Naive thymus-derived CD8-positive, alpha-beta T cell (primary cell): ENCODE data around the gene WTAP. TPM values are rescaled to one million over a fixed set of nuclear protein-coding genes. Genes with fewer than 3 reads are reported as not detected.
A peak's percentile ranks its signal among the peaks of the same experiment; 100 is the strongest.

Source experiments
- ATAC-seq, 2 donors: fragments of 150-1000 bp; cut with Tn5 transposase in 1 of 2; sonication (Bioruptor Pico), chemical (Tn5 transposase) in 1 of 2; 1 replicate in 1 of 2; 2 replicates in 1 of 2; pipeline ENCODE4 v1.10.0; 2021; ENCODE audit warnings: mild to moderate bottlenecking in 2 of 2, moderate library complexity in 2 of 2
- POLR2A ChIA-PET: fragments of 350-600 bp; sonication (Branson Sonifier 250); formaldehyde crosslinking; loops from one replicate; lab custom pipeline; 2021; ENCODE audit warnings: antibody characterized with exemption; lab: Charles Lee
- DNase-seq, 10 donors: peaks; one replicate each; pipeline versions ENCODE4 v3.0.0 to v3.0.0-alpha.2; 2020 to 2022
- H3K27ac Mint-ChIP-seq, 10 donors: one replicate each; pipeline ENCODE4 v1.8.0; 2020 to 2022; ENCODE audit warnings: mild to moderate bottlenecking in 10 of 10, mixed read lengths in 10 of 10, moderate library complexity in 4 of 10, inconsistent platforms in 1 of 10
- H3K27me3 Mint-ChIP-seq, 5 donors: one replicate each; pipeline ENCODE4 v1.8.0; 2021 to 2022; ENCODE audit warnings: mixed read lengths in 5 of 5
- H3K36me3 Mint-ChIP-seq, 3 donors: one replicate each; pipeline ENCODE4 v1.8.0; 2020 to 2022; ENCODE audit warnings: mixed read lengths in 3 of 3, mild to moderate bottlenecking in 2 of 3, inconsistent platforms in 1 of 3
- H3K4me1 Mint-ChIP-seq, 4 donors: one replicate each; pipeline ENCODE4 v1.8.0; 2021 to 2022; ENCODE audit warnings: mixed read lengths in 4 of 4
- H3K4me3 Mint-ChIP-seq, 10 donors: one replicate each; pipeline ENCODE4 v1.8.0; 2020 to 2022; ENCODE audit warnings: mild to moderate bottlenecking in 10 of 10, mixed read lengths in 10 of 10, moderate library complexity in 6 of 10, inconsistent platforms in 1 of 10
- H3K9me3 Mint-ChIP-seq, 9 donors: one replicate each; pipeline ENCODE4 v1.8.0; 2020 to 2022; ENCODE audit warnings: mixed read lengths in 9 of 9, mild to moderate bottlenecking in 3 of 9, inconsistent platforms in 1 of 9, moderate library complexity in 1 of 9
- polyA plus RNA-seq, 3 donors: library from polyadenylated mRNA; unstranded; fragments of 300-500 nt; fragmentation: Illumina TruSeq; gene quantifications; one replicate each; pipeline ENCODE4 v1.2.3, GENCODE V29; 2021
- total RNA-seq, 8 experiments: library from RNA in 2 of 8; stranded (reverse) in 2 of 8; gene quantifications; one replicate each; pipeline ENCODE4 v1.2.3 and lab custom pipeline; 2021 to 2026

WTAP gene
- total RNA-seq: 100 to 1,000 TPM; 156 to 159 TPM
- polyA plus RNA-seq: 100 to 1,000 TPM; 104 to 128 (median 122) TPM
- total RNA-seq (lab: John Stamatoyannopoulos, UW): 145 to 186 (median 170) reads per million in 6 experiments

DNA sequence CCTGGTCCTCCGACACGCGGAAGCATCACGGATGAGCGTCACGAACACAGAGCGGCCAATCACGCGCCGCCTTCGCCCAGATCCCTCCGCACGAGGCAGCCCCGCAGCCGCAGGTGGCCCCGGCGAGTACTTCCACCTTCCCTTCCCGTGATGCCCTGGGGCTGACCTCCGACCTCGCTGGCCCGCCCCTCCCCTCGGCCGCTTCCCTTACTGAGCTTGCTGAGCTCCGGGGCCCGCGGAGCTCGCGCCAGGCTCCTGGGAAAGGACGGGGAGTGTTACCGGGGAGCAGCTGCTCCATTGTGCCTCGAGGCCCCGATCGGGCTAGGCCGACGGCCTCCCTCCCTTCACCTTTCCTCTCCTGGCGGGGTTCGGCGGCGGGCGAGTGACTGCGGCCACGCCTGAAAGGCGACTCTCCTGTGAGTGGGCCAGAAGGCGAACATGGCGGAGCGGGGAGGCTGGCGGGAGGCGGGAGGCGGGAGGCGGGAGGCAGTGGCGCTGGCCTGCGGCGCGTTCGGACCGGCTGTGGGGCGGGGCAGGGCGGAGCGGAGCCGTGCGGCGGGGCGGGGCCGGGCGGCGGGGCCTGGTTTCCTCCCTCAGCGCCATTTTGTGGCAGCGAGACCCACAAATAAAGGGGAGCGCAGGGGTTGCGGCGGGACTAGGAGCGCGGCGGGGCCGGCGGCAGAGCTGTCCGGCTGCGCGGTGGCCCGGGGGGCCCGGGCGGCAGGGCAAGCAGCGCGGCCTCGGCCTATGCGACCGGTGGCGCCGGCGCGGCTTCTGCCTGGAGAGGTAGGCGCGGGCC is at the start of gene WTAP:
Gene WTAP (plus strand): TSS at position 589 of the 799 bp plus-strand sequence. CDS start 8,760 bp downstream, outside the sequence.
- Mint-ChIP-seq H3K4me3 (peak within 1 kb of the TSS; percentile 88 to 96 (median 96)), H3K4me1 (peaks cover 21 to 69% (median 57%) of the 10 kb centered on the region in 4 donors), H3K36me3 (peaks cover 5 to 19% (median 10%) of the 10 kb centered on the region in 3 donors), H3K27ac (peak within 1 kb of the TSS; percentile 97 to 99 (median 99)), H3K27me3 (peaks cover 0 to 2% (median 0%) of the 10 kb centered on the region in 5 donors), H3K9me3 (peaks cover 0 to 11% (median 0%) of the 10 kb centered on the region in 9 donors)
- POLR2A ChIA-PET: interaction anchor here (0.7 to 8.9 kb wide), 22 partner anchors 10 to 736 kb away, joined by 3 to 142 read pairs (median 4); partner anchors contain the start of genes ACAT2, MRPL18, SOD2 and TCP1
- peak; percentile 80 to 82 for ATAC-seq
- peak; percentile 93 to 99 (median 97) for DNase-seq

DNA sequence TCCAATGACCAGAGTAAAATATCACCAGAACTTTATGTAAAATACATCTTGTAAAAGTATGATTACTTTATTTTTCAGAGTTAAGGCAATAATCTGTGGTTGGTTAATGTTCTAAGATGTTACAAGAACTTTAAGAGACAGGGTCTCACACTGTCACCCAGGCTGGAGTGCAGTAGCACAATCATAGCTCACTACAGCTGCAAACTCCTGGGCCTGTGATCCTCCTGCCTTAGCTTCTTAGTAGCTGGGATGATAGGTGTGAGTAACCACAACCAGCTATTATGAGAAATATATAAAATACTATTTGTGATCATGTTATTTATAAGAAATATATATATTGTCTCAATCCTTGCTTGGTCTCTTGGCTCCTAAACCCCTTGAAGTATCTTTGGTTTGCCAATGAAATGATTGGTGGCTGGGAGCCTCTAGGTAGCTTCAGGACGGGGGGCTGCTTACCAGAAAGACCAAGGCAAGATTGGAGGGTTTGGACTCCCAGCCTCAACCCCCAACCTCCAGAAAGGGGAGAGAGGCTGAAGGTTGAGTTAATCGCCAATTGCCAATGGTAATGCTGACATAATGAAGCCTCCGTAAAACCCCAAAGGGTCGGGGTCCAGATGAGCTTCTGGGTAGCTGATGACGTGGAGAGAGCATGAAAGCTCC is 49.7 kb upstream of the WTAP start:
- Mint-ChIP-seq H3K4me1 (peaks cover 0 to 9% (median 7%) of the 10 kb centered on the region in 4 donors), H3K27ac (no peak overlapping the region), H3K27me3 (no peaks in the 10 kb centered on the region), H3K36me3 (peaks cover 4 to 72% (median 33%) of the 10 kb centered on the region in 3 donors), H3K9me3 (peaks cover 0 to 8% (median 3%) of the 10 kb centered on the region in 9 donors), H3K4me3 (no peak overlapping the region)
- no peak for ATAC-seq
- POLR2A ChIA-PET: no interaction called here
- DNase-seq: no peak

GRCh38 chr6:159678574-159678973 is 48.7 kb upstream of the WTAP start:
- POLR2A ChIA-PET: no interaction called here
- DNase-seq: no peak
- Mint-ChIP-seq H3K27me3 (no peaks in the 10 kb centered on the region), H3K36me3 (peaks cover 0 to 78% (median 26%) of the 10 kb centered on the region in 3 donors), H3K9me3 (peaks cover 0 to 3% (median 0%) of the 10 kb centered on the region in 9 donors), H3K4me1 (peaks cover 0 to 10% (median 4%) of the 10 kb centered on the region in 4 donors), H3K4me3 (no peak overlapping the region), H3K27ac (no peak overlapping the region)
- no peak for ATAC-seq

DNA sequence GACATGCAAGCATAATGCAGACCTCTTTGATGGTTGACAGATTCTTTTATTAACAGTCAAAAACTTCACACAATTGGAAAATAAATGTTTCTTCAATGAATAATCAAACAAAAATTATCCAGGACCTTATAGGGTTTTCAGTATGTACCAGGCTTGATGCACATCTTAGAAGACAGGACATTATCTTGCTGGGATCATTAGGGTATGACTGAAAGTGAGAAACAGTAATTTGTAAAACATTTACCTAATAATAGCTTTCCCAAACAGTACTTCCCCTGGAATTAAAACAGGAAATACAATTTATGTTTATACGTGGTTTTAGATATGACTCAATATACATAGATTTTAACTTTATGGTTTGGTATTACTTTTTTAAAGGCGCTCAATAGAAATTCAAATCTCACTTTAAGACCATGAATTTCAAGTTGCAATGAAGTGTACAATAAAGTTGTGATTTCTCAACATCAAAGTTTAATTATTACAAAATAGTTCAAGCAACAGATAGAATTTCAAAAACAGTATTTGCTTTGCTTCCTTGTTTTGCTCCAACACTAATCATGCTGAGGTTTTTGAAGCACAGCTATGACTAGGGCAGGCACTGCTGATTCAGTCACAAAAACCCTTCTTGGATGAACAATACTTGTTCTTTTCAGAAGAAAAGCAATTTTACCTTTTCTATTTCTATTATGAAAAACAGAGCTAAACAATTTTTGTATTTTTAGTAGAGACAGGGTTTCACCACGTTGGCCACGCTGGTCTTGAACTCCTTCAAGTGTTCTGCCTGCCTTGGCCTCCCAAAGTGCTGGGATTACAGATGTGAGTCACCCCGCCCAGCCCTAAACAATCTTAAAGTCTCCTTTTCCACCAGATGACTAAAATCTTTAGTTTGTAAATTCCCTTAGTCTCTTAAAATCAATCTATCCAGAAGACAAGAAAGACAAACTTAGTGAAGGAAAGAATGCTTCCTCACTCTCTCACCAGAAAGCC is 47.9 kb upstream of the WTAP start:
- POLR2A ChIA-PET: no interaction called here
- H3K36me3 Mint-ChIP-seq: peaks cover 0 to 74% (median 22%) of the 10 kb centered on the region in 3 donors
- peaks cover 0 to 3% (median 0%) of the 10 kb centered on the region in 9 donors for H3K9me3 Mint-ChIP-seq
- DNase-seq (no peak), ATAC-seq (no peak)
- peaks cover 0 to 11% (median 4%) of the 10 kb centered on the region in 4 donors for H3K4me1 Mint-ChIP-seq
- peak overlapping the region in 6 of 10 donors; percentile 1 to 83 (median 43) for H3K27ac Mint-ChIP-seq
- H3K4me3 Mint-ChIP-seq: no peak overlapping the region
- H3K27me3 Mint-ChIP-seq: no peaks in the 10 kb centered on the region

GRCh38 chr6:159680104-159680503 is 47.2 kb upstream of the WTAP start:
- Mint-ChIP-seq H3K4me1 (peaks cover 0 to 11% (median 4%) of the 10 kb centered on the region in 4 donors), H3K36me3 (peaks cover 0 to 76% (median 23%) of the 10 kb centered on the region in 3 donors), H3K27me3 (no peaks in the 10 kb centered on the region), H3K27ac (peak overlapping the region in 6 of 10 donors; percentile 1 to 83 (median 43)), H3K9me3 (peaks cover 0 to 3% (median 0%) of the 10 kb centered on the region in 9 donors), H3K4me3 (no peak overlapping the region)
- no peak for DNase-seq
- POLR2A ChIA-PET: no interaction called here
- no peak for ATAC-seq

- Mint-ChIP-seq H3K27ac (peak overlapping the region in 3 of 10 donors; percentile 0 to 29 (median 25)), H3K9me3 (no peaks in the 10 kb centered on the region), H3K27me3 (no peaks in the 10 kb centered on the region), H3K4me3 (no peak overlapping the region), H3K4me1 (peaks cover 0 to 11% (median 5%) of the 10 kb centered on the region in 4 donors), H3K36me3 (peaks cover 0 to 81% (median 22%) of the 10 kb centered on the region in 3 donors)
- no peak for ATAC-seq
- POLR2A ChIA-PET: no interaction called here
- DNase-seq: no peak
Measured at GRCh38 chr6:159681191-159681880, 46.0 kb upstream of the WTAP start.

GRCh38 chr6:159682295-159682694 is 45.0 kb upstream of the WTAP start:
- H3K27me3 Mint-ChIP-seq: no peaks in the 10 kb centered on the region
- H3K9me3 Mint-ChIP-seq: no peaks in the 10 kb centered on the region
- ATAC-seq (no peak), DNase-seq (no peak)
- H3K27ac Mint-ChIP-seq: peak overlapping the region in 3 of 10 donors; percentile 7 to 38 (median 25)
- H3K4me1 Mint-ChIP-seq: peaks cover 4 to 17% (median 11%) of the 10 kb centered on the region in 4 donors
- H3K36me3 Mint-ChIP-seq: peaks cover 0 to 84% (median 16%) of the 10 kb centered on the region in 3 donors
- H3K4me3 Mint-ChIP-seq: no peak overlapping the region
- POLR2A ChIA-PET: interaction anchor here (1.4 kb wide), 1 partner anchor 44 kb away, joined by 3 read pairs; no protein-coding TSS in a partner anchor

DNA sequence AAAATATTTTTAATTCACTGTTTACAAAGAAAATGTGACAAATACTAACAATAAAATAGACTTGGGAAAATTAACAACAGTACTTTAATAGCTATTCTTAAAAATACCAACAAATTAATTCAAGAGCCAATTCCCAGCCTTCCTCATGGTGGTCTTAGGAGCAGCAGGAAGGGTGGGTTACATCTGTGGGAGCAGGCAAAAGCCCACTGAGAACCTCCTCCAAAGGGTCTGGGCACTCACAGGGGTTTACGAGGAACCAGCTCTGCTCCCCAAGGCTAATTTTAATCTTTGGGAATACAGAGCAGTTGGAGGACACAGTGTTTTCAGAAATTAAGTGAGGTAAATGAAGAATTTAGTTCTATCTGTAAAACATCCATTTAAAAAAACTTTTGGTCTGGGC is 44.5 kb upstream of the WTAP start:
- H3K9me3 Mint-ChIP-seq: no peaks in the 10 kb centered on the region
- H3K27ac Mint-ChIP-seq: no peak overlapping the region
- H3K4me3 Mint-ChIP-seq: no peak overlapping the region
- POLR2A ChIA-PET: interaction anchor here (1.4 kb wide), 1 partner anchor 43 kb away, joined by 3 read pairs; no protein-coding TSS in a partner anchor
- no peak for DNase-seq
- peaks cover 0 to 88% (median 16%) of the 10 kb centered on the region in 3 donors for H3K36me3 Mint-ChIP-seq
- no peaks in the 10 kb centered on the region for H3K27me3 Mint-ChIP-seq
- no peak for ATAC-seq
- H3K4me1 Mint-ChIP-seq: peaks cover 4 to 20% (median 13%) of the 10 kb centered on the region in 4 donors

- peaks cover 0 to 88% (median 7%) of the 10 kb centered on the region in 3 donors for H3K36me3 Mint-ChIP-seq
- no peak overlapping the region for H3K4me3 Mint-ChIP-seq
- POLR2A ChIA-PET: no interaction called here
- H3K27me3 Mint-ChIP-seq: no peaks in the 10 kb centered on the region
- ATAC-seq: no peak
- peaks cover 10 to 30% (median 22%) of the 10 kb centered on the region in 4 donors for H3K4me1 Mint-ChIP-seq
- no peaks in the 10 kb centered on the region for H3K9me3 Mint-ChIP-seq
- no peak for DNase-seq
- H3K27ac Mint-ChIP-seq: no peak overlapping the region
Measured at GRCh38 chr6:159684013-159684304, 43.3 kb upstream of the WTAP start.

DNA sequence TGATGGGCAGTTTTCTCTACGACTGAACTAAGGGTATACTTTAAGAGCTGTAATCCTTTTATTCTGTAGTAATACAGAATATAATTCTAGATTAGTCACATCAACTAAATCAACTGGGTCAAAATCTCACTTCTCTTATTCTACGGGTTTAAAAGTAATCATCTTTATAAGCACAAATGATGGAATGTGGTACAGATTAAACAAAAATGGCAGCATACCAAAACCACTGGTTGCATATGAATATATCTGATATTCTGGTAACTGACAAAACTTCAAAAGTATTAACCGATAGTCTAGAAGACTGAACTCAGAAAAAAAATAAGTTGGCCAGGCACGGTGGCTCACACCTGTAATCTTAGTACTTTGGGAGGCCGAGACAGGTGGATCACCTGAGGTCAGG is 41.3 kb upstream of the WTAP start:
- Mint-ChIP-seq H3K27me3 (no peaks in the 10 kb centered on the region), H3K9me3 (no peaks in the 10 kb centered on the region), H3K36me3 (peaks cover 0 to 84% (median 9%) of the 10 kb centered on the region in 3 donors), H3K4me3 (no peak overlapping the region), H3K4me1 (peaks cover 13 to 38% (median 28%) of the 10 kb centered on the region in 4 donors), H3K27ac (no peak overlapping the region)
- ATAC-seq (no peak), DNase-seq (no peak)
- POLR2A ChIA-PET: no interaction called here

DNA sequence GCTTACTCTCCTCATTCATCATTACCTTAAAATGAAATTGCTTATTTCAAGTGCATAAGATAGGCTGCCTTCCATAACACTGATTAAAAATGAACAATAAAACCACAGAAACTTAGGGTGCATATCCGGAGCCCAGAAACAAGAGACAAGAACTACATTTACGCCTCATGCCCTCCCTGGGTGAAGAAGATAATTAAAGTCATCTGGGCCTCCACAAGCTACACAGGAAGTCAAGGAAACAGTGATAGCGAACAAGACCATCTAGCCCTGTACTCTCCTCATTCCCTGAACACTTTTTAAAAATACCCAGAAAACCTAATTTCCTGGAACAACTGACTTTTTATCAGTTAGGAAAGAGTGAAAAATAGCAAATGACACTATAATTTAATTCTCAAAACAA is 40.6 kb upstream of the WTAP start:
- H3K27ac Mint-ChIP-seq: peak overlapping the region in 2 of 10 donors; percentile 4 to 81
- peak overlapping the region in 1 of 10 donors; percentile 11 for H3K4me3 Mint-ChIP-seq
- H3K36me3 Mint-ChIP-seq: peaks cover 0 to 82% (median 8%) of the 10 kb centered on the region in 3 donors
- peaks cover 15 to 41% (median 33%) of the 10 kb centered on the region in 4 donors for H3K4me1 Mint-ChIP-seq
- ATAC-seq (no peak), DNase-seq (no peak)
- no peaks in the 10 kb centered on the region for H3K27me3 Mint-ChIP-seq
- POLR2A ChIA-PET: no interaction called here
- H3K9me3 Mint-ChIP-seq: no peaks in the 10 kb centered on the region
